Activated CD8-positive, alpha-beta memory T cell treated with anti-CD3 and anti-CD28 coated beads, Interleukin-2, amount 50 U/mL, for 1 hour (primary cell): Measurements from ENCODE around the gene UTP18.
A peak's percentile ranks its signal among the peaks of the same experiment; 100 is the strongest.
"Not testable (repeated sequence)": the region's sequence is repeated elsewhere in the genome, so short reads cannot be mapped to it uniquely, and the experiment has no call there.

Experiments used
- DNase-seq: peaks from one replicate; pipeline ENCODE4 v3.0.0-alpha.2; 2020; ENCODE audit errors: extremely low read depth

Gene UTP18

DNA sequence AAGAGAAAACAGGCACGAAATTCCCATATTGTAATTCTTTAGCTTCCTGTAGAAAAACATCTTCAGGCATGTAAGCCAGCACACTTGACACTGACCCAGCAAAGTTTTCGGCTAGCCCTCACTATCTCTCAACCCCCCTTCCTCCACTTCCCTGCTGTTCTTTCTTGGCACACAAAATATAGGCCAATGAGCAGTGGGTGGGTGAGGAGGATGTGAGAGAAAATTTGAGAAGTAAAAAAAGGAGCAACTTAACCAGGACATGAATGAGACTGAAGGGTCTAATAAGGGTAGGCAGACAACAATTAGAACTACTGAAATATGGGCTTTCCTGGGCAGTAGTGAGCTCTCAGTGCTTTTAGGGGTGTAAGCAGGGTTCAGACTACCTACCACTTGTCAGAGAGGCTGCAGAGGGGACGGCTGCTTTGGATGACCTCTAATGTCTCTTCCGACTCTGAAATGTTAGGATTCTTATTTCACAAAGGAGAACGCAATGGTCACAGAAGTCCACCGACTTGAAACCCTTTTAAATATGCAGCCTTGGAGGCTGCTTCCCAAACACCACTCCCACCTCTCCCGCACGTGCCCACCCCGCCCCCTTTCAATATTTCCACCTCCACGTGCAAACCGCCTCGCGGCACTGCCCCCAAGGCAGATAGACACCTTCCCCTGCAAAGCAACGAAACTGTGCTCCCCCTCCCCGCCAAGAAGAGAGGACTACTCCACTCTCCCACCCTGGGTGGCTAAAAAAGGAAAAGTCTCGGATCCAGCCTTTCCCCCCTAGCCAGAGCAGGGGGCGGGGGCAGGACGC lies 1.4 kb upstream of the UTP18 start:
- DNase-seq = no peak

DNA sequence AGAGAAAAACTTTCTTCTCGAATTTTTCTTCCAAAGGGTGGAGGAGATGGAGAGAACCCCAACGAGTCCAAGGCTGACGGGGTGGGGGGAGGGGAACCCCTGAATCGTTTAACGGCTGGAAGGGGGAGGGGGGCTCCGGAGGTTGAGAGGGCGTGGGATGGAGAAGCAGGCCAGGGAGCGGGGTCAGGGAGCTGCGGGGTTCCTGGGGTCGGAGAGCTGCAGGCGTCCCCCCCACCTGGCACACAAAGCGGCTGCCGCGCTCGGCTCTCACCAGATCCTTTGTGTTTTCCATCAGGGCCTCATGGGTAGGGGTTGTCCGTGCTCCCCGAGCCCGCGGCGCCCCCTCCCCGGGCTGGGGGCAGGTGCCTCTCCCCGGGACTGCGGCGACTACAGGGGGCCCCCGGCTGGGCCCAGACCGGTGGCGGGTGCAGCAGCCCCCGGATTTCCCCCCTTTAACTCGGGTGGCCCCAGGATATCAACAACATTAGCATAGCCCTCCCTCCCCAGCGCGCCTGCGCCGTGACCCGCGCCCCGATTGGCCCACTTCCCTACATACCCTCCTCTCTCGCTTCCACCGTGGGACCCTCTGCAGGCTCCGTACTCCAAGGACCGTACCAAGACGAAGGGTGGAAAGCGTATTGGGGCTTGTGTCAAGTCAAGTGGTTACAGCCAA lies 646 bp upstream of the UTP18 start, which contains the start of gene MBTD1:
Gene MBTD1 (minus strand): TSS at position 486 of the 673 bp plus-strand sequence. CDS start 34,888 bp downstream, outside the sequence.
- DNase-seq = peak; percentile 88

DNA sequence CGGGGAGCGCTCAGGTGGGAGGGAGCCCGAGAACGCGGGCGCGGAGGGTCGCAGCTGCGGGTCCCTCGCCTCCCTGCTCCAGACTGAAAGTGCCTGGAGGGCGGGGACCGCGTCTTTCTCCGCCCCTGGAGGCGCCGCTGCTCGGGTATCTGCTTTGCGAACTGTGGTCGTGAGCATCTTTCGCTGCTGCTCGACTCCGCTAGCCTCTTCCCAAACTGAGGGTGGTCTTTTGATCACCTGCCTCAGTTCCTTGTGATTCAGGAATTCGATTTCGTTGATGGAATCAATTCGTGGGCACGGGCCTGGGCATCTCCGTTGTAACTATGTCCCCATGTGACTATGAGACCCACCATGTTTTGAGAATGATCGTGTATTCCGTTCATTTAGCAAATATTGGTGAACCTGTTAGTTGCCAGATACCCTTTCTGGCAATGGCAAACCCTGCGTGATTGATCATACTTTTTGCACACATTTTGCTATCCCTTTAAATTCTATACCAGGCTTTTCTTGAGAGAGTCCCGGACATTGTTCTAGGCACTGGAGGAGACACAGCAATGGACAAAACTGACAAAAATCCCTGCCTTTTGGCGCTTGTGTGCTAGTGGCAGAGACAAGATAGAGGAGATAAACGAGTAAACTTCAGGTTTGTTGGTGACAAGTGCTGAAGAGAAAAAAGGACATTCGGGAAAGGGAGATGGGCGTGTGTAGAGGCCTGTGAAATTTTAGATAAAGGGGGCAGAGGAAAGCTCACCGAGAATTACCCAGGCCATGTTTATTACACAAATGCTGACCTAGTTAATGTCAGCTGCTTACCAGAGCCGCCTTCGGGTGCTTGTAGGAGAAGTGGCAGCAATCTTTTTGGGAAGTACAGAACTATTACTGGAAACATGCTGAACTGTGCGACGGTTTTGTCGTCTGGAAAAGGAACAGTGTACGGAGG lies 948 bp downstream of the UTP18 start:
- no peak for DNase-seq

DNA sequence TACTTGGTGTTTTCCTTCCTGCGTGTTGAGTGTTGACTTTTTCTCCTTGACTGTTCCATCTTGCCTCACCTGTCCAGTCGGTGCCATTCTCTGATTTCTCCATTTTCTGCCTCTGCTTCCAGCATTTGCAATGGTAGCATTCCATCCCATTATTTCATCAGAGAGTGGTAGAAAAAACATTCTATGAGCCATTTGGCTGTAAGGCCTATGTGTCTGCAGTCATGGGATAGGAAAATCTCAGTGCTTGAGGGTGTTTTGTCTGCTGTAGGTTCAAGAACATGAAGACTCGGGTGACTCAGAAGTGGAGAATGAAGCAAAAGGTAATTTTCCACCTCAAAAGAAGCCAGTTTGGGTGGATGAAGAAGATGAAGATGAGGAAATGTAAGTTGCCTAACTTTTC lies 2.7 kb downstream of the UTP18 start:
- no peak for DNase-seq

DNA sequence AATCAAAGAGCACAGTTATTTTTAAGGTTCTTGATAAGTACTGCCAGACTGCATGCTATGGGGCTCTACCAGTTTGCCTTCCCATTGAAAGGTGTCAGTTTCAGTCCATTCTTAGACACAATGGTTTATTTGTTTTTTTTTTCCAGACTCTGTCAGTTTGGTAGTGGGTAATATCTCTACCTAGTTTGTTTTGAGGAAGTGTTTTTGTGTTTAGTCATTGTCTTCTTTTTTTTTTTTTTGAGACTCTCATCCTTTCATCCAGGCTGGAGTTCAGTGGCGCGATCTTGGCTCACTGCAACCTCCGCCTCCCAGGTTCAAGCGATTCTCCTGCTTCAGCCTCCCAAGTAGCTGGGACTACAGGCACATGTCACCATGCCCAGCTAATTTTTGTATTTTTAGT lies 4.1 kb downstream of the UTP18 start:
- DNase-seq = not testable (repeated sequence)

DNA sequence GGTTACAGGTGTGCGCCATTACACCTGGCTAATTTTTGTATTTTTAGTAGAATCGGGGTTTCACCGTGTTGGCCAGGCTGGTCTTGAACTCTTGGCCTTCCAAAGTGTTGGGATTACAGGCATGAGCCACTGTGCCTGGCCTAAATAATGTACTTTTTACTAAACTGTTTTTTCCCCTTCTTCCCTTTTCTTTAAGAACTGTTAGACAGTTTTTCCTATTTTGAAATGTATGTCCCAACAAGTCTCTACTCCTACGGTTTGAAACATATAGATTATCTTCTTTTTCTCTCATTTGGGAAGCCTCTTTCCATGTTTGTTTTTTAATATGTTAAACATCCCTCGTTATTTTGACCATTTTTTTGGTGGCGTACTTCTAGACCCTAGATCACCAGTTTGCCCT lies 9.6 kb downstream of the UTP18 start:
- DNase-seq = no peak

DNA sequence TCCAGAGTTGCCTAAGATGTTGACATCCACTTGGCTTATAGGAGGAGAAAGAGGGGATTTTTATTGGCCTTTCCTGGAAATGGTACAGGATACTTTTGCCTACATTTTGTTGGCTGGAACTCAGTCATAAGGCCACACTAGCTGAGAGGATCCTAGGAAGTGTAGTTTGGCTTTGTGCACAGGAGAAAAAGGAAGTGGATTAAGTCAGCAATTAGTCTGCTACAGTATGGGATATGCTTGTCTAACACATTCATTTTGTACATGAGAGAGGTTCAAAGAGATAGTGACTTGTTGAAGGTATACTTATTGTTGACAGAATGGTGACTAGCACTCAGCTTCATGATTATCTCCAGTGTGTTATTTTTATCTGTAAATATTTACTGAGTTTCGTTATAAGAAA lies 10.3 kb downstream of the UTP18 start:
- DNase-seq = no peak

DNA sequence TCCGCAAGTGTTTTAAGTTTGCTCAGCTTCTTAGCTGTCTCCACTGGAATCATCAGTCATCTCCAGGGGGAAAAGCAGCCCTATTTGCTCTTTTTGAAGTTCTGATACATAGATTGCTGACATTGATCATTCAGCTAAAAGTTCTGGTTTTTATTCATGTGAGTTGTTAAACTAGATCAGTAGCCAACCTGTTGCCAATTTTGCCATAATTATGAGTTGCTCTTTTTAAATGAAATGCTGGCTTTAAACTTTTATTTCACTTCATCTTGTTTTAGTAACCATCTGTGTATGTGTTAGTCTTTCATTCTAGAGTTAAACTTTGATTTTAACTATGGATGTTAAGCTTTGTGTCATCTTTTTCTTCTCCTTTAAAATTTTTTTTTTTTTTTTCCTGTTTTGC lies 12.5 kb downstream of the UTP18 start:
- no peak for DNase-seq

DNA sequence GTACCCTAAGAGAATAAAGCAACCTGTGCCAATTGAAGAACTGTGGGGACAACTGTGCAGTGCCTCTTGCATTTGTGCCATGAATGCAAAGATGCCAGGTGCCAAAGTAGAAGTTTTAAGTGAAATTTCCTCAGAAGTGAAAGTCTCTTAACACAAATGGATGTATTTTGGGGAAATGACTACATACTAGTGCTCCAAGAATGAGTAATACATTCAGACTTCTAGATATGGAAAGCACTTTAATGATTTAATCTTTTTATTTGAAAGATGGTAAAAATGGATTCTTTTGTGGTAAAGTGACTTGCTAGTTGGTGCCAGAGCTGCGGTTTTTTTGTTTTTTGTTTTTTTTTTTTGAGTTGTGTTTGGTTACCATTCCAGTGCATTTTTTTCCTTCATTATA lies 15.0 kb downstream of the UTP18 start:
- no peak for DNase-seq

DNA sequence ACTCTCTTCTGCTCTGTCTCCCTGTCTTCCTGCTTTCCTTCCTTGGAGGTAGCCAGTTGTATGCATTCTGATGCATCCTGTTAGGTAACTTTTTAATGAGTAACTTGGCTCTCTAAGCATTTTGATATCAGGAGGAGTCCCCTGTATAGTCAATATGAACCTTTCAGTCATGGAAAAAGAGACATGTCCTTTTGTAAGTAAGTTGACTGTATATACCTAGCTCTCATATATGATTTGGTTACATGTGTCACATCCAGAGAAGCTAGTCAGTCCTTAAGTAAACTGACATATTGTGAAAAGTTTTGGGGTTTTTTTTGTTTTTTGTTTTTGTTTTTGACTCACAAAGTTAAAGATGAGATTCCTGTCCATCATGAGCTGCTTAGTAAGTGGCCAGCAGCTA lies 18.8 kb downstream of the UTP18 start:
- DNase-seq = no peak

DNA sequence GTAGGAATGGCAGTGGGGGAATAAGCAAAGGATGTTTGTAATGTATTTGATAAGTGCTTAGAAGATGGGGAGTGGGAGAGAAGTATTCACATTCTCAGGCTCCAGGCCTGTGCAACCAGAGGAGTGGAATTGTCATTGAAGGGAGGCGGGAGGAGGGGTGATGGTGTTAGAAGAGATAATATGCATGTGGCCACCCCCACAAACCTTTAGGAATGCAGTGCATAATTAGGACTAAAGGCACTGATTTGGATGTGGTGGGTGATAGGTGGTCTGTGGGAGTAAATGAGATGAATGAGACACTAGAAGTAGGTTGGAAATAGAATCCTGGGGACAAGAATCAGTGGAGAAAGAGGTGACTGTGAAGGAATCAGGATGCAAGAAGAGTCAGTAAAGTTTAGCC lies 27.1 kb downstream of the UTP18 start:
- no peak for DNase-seq

DNA sequence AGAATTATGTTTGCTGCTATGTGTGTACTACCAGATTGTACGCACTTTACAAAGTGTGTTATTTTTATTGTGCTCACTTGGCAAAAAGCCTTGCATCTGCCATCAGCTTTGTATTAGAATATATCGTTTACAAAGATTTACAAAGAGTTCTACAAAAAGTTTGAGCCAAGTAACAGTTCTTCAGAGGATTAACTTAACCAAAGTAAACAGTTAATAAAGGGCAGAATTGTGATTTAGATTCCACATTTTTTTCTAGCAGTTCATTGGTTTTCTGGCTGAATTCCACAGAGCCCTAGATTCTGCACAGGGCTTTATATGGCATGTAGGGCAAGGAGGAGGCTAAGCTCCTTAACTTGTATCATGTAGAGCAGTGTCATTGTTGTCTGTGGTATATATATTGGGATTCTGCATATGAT lies 29.4 kb downstream of the UTP18 start:
- no peak for DNase-seq

DNA sequence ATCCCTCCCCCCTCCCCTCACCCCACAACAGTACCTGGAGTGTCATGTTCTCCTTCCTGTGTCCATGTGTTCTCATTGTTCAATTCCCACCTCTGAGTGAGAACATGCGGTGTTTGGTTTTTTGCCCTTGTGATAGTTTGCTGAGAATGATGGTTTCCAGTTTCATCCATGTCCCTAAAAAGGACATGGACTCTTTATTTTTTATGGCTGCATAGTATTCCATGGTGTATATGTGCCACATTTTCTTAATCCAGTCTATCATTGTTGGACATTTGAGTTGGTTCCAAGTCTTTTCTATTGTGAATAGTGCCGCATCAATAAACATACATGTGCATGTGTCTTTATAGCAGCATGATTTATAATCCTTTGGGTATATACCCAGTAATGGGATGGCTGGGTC lies 34.0 kb downstream of the UTP18 start:
- not testable (repeated sequence) for DNase-seq

DNA sequence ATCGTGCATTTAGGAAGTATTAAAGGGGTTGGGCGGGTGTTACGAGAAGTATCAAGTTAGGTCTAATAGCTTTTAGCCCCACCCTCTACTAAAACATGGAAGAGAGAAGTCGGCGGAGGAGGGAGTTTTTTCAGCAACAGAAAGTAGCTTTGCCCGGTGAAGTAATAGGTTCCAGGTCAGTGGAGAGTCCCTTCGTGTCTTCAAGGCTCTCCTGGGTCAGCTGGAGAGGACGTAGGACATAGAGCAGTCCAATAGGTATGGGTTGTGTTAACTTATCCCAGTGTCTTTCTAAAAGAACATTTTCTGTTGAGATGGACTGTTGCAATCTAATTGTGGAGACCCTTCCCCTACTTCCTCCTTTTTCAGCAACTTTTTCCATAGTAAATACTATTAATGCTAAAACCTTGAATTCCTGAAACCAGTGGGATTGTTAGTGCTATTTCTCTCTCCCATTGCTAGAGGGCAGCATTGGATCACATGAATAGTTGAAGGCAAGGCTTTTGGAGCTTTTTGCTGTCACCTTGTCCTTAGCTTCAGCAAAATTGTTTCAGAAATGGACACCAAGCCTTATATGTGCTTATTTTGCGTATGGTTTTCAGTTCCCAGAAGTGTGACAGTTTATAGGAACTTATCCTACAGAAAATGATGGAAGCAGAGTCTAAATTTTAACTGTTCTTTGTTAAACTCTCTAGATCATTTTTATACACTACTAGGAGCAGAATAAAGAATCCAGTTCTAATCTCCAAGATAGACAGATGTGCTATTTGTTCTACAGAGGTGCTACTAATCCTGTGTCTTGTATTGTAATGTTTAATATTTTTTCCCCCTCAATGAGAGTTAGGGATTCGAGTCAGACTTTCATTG lies 38.4 kb downstream of the UTP18 start:
- DNase-seq = no peak

DNA sequence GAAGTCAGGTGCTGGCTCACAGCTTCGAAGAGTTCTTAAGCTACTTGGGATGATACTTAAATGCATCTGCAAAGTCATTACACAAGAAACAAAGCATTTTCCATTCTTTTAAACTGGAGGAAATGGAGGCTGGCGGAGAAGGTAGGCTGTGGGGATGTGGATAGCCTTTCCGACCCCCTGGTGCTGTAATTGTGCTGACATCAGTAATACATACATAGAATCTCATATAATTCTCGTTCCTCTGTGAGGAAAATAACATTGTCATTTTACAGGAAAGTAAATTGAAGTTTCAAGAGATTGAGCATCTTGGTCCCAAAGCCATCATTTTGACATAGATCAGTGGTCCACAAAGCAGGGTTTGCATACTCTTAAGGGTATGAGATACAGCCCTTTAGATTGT lies 39.5 kb downstream of the UTP18 start:
- no peak for DNase-seq

DNA sequence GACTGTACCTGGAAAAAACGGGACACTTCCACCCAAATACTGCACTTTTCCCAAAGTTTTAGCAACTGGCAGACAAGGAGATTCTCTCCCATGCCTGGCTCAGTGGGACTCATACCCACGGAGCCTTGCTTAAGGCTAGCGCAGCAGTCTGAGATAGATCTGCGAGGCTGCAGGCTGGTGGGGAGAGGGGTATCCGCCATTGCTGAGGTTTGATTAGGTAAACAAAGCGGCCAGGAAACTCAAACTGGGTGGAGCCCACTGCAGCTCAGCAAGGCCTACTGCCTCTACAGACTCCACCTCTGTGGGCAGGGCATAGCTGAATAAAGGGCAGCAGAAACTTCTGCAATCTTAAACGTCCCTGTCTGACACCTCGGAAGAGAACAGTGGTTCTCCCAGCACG lies 44.8 kb downstream of the UTP18 start:
- DNase-seq = no peak

DNA sequence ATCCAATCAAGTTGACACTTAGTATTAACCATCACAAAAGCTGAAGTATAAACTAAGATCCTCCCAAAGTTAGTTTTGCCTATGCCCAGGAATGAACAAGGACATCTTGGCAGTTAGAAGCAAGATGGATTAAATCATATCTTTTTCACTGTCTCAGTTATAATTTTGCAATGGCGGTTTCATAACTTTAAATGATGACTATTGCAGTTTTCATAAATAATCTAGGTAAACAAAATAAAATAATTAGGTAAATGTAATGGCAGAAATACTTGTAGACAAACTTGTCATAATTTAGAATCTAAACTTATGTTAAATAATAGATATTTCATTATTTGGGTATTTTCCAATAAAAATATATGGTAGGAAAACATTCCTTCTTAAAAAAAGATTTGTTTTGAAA lies 51.7 kb downstream of the UTP18 start:
- DNase-seq = not testable (repeated sequence)

DNA sequence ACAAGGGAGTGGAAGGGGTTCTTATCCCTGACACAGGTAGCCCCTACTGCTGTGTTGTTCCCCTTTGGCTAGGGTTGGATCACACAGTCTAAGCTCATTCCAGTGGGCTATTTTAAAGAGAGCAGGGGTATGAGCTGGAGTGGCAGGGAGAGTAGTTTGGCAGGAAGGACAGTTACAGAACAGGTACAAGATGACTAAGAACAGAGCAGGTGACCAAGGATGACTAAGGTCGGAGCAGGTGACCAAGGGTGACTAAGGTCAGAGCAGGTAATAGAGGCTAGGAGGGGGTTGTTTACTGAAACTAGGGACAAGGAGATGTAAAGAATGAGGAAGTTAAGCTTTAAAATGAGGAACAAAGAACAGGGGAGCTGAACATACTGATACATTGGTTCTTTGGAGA lies 58.8 kb downstream of the UTP18 start:
- no peak for DNase-seq

DNA sequence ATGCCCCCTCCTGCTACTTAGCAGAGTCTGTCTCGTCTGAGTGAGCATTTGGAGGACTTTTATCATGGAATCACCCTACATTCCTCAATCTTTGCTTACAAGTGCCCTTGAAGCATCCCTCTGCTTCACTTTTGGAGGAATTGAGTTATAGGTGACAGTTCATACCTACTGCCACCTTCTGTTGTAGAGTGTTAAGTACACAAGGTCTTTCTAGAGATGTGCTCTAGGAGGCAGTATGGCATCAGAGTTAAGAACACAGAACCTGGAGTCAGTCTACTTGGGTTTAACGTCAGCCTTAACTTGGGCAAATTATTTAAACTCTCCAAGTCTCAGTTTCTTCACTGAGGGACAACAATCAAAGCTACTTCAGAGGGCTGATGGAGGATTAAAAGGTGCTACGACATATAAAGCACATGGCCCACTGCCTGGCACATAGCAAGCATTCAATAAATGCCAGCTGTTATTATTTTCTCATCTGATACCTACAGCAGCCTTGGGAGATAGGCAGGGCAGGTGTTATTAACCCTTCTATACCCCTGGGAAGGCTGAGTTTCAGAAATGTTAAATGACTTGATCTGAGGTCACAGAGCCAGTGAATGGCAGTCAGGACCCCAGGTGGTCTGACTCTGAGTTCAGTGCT lies 62.2 kb downstream of the UTP18 start:
- DNase-seq = no peak

DNA sequence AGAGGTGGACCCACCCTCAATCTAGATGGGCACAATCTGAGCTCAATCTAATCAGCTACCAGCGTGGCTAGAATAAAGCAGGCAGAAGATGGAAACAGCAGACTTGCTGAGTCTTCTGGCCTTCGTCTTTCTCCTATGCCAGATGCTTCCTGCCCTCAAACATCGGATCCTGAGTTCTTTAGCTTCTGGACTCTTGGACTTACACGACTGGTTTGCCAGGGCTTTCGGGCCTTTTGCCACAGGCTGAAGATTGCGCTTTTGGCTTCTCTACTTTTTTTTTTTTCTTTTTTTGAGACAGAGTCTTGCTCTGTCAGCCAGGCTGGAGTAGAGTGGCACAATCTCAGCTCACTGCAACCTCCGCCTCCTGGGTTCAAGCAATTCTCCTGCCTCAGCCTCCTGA lies 65.1 kb downstream of the UTP18 start:
- DNase-seq = no peak
